GM21576 (cell line): Measurements from ENCODE around the gene MLPH.
A peak's percentile ranks its signal among the peaks of the same experiment; 100 is the strongest.

Experiments used
- ATAC-seq: cut with Tn5 transposase; IDR thresholded peaks from one replicate; pipeline ENCODE4 v1.9.1; 2021; ENCODE audit warnings: mild to moderate bottlenecking, moderate library complexity; ENCODE audit not compliant: unreplicated experiment

MLPH gene

DNA sequence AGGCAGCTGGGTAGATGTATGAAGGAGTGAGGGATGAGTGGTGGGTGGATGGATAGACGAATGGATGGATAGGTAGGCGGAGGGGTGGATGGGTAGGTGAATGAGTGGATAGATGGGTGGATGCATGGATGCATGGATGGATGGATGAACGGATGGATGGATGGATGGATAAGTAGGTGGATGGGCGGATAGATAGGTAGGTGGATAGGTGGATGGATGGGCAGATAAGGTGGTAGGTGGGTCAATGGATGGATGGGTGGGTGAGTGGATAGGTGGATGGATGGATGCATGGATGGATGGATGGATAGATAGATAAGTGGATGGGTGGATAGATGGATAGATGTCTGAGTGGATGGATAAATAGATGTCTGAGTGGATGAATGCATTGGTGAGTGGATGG lies 30.1 kb downstream of the MLPH start:
- no peak for ATAC-seq

DNA sequence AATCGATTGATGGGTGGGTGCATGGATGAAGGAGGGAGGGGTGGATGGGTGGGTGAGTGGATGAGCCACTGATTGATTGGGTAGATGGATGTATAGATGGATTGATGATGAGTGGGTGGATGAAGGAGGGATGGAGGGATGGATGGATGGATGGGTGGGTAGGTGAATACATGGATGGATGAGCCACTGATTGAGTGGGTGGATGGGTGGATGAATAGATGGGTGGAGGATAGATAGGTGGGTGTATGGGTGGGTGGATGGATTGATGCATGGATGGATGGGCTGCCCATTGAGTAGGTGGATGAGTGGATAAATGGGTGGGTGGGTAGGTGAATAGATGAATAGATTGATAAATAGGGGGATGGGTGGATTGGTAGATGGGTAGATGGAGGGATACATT lies 30.9 kb downstream of the MLPH start:
- no peak for ATAC-seq

DNA sequence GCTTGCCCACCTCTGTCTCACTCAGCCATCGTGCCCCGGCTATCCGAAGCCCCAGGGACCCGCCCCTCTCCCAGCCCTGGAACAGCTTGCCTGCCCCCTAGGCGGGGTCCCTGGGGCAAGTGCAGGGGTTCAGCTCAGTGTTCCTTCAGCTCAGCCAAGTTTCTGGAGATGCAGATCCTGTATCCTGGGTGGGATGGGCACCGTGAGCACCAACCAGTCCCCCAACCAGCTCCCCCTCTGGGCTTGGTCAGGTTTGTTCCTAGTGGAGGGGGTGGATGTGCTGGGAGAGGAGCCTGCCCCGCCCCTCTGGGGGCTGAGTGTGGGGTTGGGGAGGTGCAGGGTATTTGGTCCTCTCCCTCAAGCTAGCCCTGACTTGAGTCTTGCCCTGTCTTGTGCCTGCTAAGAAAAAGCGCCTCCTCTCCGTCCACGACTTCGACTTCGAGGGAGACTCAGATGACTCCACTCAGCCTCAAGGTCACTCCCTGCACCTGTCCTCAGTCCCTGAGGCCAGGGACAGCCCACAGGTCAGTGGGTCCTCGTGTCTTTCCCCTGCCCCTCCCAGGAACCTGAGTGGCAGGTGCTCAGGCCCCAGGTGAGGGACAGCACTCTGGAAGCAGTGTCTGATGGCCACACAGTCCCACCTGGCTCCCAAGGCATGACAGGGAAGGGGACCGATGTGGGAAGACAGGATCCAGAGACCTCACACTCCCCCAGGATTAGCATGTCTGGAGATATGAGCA lies 32.6 kb downstream of the MLPH start:
- no peak for ATAC-seq

DNA sequence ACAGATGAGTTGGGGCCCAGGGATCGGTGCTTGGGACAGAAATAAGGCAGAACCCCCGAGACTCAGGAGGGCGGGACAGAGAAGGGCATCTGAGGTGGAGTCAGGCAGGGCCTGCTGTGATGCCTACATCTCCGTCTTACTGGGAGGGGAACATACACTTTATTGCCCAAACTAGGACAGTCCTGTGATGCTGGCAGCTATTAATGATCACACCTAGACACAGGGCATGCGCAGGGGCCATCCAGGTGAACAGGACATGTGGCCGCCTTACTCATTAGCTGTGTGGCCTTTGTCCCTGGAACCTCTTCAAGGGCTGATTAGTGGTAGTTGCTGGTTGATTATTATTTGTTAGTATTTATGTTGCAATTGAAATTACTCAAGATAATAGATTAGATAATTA lies 33.2 kb downstream of the MLPH start:
- ATAC-seq = no peak

DNA sequence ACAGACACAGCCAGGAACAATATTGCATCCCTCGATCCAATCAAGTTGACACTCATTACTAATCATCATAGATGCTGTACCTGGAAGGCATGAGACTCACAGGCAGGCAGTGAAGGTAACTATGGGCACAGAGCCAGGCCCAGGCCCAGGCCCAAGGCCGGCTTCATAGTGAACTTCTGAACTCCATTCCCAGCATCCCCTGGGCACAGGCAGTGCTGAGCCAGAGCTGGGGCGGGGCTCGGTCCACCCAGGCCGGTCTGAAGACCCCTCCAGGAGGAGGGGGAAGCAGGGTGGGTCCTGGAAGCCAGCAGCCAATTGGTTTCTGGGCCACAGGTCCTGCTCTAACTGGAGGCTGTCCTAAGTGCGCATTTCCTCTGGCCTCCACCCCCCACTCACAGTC lies 37.6 kb downstream of the MLPH start:
- no peak for ATAC-seq

DNA sequence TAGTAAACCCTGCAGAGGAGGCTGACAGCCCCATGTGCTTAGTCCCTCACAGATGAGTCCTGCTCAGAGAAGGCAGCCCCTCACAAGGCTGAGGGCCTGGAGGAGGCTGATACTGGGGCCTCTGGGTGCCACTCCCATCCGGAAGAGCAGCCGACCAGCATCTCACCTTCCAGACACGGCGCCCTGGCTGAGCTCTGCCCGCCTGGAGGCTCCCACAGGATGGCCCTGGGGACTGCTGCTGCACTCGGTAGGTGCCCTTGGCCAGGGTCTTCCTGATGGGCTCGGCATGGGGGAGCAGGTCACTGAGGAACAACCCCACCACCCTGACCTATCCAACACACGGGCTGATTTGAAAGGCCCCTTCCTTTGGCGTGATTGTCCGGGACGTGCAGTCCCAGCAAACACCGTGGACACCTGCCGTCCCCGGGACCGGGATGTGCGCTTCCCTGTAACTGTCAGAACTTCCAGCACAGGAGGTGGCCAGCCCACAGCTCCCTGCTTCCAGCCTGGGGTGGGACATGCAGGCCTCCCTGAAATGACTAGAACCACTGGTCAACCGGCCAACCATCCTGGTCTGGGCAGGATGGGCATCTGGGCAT lies 38.6 kb downstream of the MLPH start:
- no peak for ATAC-seq

DNA sequence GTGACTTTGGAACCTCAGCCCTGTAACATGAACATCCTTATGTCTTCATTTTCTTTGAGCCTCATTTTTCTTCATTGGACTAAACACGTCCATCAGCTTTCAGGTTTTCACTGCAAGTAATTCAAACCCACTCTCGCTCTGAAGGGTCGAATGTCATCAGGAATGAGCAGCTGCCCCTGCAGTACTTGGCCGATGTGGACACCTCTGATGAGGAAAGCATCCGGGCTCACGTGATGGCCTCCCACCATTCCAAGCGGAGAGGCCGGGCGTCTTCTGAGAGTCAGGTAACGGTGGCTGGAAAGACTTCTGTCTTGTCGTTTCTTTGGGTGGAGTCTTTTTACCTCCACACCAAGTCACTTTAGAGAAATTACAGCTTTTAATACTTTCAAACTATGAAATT lies 40.2 kb downstream of the MLPH start:
- no peak for ATAC-seq

DNA sequence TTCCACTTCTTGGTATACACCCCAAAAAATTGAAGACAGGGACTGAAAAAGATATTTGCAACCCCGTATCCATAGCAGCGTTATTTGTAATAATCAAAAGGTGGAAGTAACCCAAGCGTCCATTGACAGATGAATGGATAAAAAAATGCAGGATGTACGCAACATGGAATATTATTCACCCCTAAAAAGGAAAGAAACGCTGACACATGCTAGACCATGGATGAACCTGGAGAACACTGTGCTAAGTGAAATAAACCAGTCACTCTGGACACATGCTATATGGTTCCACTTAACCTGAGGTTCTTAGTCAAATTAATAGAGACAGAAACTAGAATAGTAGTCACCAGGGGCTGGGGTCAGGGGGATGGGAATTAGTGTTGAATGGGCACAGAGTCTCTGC lies 40.7 kb downstream of the MLPH start:
- ATAC-seq = no peak

DNA sequence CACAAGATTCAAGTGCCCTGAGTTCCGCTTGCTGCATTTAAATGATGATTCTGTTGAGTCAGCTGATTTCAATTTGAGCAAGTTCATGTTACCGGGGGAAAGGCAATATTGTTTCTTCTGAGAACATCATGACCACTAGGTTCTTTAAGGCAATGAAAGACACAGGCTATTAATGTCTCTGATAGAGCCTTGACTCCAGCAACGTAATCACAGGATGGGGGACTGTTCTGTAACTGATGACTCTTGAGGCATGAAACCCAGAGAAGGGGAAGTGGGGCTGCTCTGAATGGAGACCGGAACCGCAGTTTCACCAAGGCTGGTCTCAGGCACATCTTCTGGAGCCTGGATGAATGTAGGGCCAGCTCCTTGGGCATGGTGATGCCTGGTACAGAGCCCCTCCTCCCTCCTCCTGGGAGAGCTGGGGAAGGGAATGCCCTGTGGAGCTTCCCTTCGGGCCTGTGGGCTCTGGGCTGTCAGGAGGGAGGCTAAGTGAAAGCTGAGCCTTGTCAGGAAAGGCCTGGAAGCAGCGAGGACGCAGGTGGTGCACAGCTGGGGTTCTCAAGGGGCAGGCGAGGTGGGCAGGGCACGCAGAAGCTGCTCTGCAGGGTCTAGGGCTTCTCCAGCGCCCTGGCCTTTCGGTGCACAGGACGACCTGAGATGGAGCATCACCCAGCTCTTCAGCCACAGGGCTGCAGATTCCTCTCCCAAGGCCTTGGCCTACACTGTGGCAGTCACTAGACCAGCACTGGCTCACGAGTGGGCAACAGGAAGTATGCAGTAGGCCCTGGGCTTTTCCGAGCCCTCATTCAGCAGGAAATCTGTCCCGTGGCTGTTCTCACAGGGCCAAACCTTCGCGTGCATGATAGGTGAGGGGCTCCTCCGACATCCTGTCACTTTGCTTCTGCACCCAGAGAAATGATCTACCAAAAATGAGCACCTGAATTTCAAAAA lies 42.7 kb downstream of the MLPH start:
- peak; percentile 80 for ATAC-seq

DNA sequence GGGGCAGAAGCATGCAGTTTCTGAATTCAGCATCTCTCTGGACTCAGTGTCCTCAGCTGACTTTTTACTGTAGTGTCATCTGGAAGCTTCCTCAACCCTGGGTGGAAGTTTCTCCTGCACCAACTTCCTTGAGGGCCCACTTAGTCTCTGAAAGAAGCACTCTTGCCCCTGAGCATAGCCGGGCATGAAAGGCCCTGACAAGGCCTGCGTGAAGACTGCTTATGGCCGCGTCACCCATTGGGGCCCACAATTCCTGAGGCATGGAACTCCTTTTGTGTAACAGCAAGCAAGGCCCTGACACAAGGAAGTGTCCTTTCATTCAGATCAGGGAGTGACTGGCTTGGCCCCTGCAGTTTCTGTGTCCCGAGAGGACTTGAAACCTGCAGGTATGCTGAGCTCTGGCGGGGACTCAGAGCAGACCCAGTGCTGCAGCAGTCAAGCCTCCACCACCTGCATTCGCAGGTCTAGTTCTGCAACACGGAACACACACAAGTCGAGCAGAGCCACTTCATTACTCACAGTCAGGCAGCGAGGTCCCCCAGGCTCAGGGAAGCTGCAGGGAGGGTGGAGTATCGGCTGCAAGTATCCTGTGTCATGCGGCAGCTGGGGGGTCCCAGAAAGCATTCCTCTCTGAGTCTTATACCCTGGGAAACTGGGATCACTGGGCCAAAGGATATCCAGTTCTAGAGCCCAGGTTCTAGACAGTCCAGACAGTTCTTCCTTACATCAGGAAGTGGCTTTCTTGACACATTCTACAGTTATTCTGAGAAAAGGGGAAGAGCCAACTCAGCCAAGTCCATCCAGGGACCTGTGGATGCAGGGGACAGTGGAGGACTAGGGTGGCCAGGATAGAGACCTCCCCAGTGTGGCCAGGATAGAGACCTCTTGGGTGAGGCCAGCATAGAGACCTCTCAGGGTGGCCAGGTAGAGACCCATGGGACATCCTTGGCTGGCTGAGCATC lies 43.7 kb downstream of the MLPH start:
- peak; percentile 67 for ATAC-seq

DNA sequence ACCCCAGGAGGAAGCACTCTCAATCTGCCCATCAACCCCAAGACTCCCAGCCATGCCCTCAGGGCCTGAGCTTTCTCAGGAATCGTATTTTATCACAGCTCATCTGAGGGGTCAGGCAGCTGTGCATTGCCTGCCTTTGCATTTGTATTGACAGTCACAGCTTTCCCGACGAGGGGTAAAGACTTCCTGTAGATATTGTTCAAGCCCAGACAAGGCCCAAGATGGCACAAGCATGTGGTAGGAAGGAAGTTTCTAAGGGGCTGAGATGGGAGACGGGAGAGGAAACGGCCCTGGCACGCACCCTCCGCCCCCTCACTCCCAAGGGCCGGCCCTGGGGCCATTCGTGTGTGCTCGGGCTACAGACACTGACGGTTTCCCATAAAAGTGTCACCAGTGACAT lies 45.1 kb downstream of the MLPH start:
- ATAC-seq = no peak

DNA sequence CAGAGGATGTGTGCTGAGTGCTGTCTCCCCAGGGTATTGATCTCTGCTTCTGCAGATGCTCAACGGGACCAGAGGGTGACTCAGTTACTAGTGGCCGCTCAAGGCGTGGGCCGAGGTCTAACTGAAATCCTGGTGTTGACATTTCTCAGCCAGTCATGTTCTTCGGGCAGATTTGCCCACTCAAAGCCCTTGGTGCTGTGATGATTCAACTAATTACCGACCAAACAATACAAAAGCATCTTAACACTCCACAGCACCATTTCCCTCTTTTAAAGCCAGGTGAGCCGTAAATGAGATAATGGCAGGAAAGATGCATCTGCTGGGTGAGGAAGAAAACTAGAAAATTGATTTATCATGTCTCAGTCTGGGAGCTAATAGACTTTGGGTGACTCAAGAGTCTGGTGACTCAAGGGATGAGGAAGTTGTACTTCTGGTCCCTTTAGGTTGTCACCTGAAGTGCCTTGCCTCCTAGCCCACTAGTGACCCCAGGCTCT lies 46.7 kb downstream of the MLPH start:
- no peak for ATAC-seq

DNA sequence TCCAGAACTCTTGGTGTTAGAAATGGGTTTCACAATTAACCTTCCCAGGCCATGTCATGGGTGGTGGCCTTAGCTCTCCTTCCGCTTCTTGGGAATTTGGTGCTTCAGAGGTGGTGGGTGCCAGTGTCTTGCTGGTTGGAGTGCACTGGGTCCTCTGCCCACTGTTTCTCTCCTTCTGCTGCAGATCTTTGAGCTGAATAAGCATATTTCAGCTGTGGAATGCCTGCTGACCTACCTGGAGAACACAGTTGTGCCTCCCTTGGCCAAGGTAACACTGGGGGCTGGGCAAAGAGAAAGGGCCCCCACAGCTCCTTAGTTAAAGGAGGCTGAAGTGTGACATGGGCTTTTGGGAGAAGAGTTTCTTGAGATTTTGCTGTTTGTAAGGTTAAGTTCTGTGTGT lies 47.3 kb downstream of the MLPH start:
- ATAC-seq = no peak

DNA sequence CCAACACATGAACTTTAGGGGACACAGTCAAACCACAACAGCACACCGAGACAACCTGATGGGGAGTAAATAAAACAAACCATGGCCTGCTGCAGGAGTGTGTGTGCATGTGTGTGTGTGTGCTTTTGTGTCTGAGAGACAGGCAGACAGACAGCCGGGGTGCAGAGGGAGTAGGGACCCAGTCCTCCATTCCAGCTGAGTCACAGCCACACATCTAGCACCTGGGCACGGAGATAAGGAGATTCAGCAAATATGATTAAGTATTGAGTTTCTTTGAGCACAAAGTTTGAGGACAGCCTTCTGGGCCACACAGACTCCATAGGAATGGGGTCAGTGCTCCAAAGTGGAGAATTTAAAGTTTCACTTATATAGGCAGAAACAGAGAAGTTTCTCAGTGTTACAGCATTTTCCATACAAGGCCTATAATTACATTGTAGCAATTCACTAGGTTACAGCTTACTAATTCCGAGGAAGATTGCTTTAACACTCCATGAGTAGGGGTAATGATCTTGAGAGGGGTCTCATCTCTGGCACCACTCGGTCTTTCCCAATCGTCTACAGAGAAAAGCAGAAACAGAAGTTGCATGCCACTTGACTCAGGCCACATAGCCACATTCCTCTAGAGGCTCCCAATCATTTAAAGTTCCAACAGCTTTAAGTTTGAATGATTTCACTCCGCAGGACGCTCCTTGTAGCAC lies 48.5 kb downstream of the MLPH start:
- ATAC-seq = no peak

DNA sequence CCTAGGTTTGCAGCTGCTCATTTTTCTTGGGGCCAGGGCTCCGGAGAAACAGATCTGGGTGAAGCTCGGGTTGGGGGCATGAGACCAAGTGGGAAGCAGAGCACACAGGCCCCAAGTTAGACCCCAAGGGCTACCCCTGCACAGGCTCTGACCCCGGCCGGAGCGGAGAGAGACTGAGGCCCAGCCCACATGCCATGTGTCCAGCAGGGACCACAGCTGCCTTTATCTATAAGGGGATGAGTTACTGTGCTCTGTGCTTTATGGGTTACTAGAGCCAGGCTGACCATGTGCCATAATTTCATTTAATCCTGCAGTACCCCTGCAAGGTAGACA lies 49.0 kb downstream of the MLPH start:
- ATAC-seq = no peak

DNA sequence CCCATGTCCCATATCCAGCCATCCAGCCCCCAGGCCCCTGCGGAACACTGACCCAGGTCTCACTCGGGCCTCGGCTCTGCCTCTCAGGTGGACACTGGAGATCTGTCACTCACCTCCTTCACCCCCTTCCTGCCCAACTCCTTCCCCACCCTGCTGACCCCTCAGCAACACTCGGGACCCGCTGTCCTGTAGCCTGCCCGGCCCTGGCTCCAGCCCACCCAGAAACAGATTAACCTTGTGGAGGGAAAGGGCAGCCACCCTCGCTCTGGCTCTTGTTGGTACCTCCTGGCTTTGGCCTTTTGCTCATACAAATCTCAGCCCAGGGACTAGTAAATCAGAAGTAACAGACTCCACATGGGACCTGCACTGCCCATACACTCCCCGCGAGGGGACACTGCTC lies 49.6 kb downstream of the MLPH start:
- ATAC-seq = no peak

DNA sequence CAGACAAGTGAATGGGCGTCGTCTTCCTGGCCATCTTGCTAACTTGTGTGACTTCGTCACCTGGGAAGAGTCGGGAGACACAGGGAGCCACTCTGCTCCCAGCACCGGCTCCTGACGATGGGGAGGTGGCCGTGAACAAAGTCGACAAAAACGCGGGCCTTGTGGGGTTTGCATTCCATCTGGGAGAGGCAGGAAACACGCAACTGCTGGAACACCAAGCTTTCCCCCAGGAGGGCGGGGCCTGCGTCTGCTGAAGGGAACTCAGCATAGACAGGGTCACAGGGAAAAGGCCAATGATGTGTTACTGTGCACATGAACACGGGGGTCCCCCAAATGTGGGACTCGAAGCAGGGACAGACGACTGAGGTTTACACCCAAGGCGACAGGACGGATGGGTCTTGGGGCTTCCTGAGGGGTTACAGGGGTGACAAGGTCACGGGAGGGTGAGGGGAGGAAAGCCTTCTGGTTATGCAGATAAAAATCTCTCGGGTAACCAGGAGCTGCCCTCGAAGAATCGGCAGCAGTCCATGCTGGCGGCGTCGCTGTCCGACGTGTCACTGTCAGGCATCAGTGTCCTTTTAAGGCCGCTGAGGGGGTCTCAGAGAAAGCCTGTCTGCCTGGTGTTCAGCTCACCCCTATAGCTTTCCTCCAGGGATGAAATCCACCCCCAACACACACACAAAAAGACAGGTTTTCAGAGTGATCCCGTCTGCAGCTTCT lies 51.1 kb downstream of the MLPH start:
- ATAC-seq = no peak

DNA sequence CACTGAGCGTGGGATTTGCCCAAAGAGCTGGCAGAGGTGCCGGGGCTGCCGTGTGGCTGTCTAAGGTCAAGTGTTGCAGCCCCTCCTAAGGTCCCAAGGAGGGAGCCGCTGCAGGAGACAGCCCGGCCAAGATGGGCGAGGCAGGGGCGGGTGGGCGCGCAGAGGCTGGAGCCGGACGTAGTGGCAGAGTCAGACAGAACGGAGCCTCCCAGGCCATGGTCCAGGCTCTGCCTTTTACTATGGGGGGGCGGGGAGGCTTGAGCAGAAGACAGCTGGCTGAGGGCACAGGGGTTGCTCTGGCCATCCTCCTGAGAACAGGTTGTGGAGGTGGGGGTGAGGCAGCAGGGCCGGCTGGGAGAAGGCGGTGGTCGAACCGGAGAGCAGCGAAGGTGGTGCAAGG lies 51.9 kb downstream of the MLPH start:
- ATAC-seq = no peak

DNA sequence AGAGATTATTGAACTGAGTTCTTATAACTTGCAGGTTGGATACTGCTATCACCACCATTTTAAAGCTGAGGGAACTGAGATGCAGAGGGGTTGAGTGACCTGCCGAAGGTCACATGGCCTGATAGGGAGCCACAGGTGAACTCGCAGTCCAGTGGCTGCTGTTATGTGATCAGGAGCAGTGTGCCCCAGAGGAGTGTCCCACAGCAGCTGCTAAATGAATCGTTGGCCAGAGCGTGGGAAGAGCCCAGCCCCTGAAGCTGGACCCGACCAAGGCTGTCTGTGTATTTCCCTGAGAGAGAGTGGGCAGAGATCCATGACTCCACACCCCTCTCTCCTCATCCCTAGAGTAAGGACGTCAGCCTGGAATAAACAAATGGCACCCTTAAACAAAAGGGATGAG lies 52.6 kb downstream of the MLPH start:
- no peak for ATAC-seq
